Immature natural killer cell (primary cell): ENCODE measurements around the gene JUND. TPM values are rescaled to one million over a fixed set of nuclear protein-coding genes. Genes with fewer than 3 reads are reported as not detected.
A peak's percentile ranks its signal among the peaks of the same experiment; 100 is the strongest.

Experiments
- DNase-seq, 3 donors: peaks; one replicate each; pipeline ENCODE4 v3.0.0; 2022; ENCODE audit warnings: mixed read lengths in 1 of 3
- H3K27ac Mint-ChIP-seq, 6 donors: one replicate each; pipeline ENCODE4 v1.8.0; 2020; ENCODE audit warnings: mixed read lengths in 6 of 6, mild to moderate bottlenecking in 5 of 6, inconsistent platforms in 4 of 6, moderate library complexity in 3 of 6
- H3K27me3 Mint-ChIP-seq, 3 donors: one replicate each; pipeline ENCODE4 v1.8.0; 2020 to 2021; ENCODE audit warnings: low read depth in 3 of 3, mild to moderate bottlenecking in 3 of 3, mixed read lengths in 3 of 3, moderate library complexity in 3 of 3, inconsistent platforms in 1 of 3
- H3K36me3 Mint-ChIP-seq, 3 donors: one replicate each; pipeline ENCODE4 v1.8.0; 2020; ENCODE audit warnings: mixed read lengths in 3 of 3, inconsistent platforms in 2 of 3, mild to moderate bottlenecking in 2 of 3
- H3K4me1 Mint-ChIP-seq, 2 donors: one replicate each; pipeline ENCODE4 v1.8.0; 2020; ENCODE audit warnings: inconsistent platforms in 2 of 2, mild to moderate bottlenecking in 2 of 2, mixed read lengths in 2 of 2, moderate library complexity in 1 of 2
- H3K4me3 Mint-ChIP-seq, 5 donors: one replicate each; pipeline ENCODE4 v1.8.0; 2020; ENCODE audit warnings: mild to moderate bottlenecking in 5 of 5, mixed read lengths in 5 of 5, inconsistent platforms in 3 of 5, moderate library complexity in 3 of 5
- H3K9me3 Mint-ChIP-seq, 6 donors: one replicate each; pipeline ENCODE4 v1.8.0; 2020; ENCODE audit warnings: mild to moderate bottlenecking in 6 of 6, mixed read lengths in 6 of 6, inconsistent platforms in 4 of 6, moderate library complexity in 3 of 6
- polyA plus RNA-seq, 3 donors: library from polyadenylated mRNA; unstranded; fragments of 300-500 nt; fragmentation: Illumina TruSeq; gene quantifications; one replicate each; pipeline ENCODE4 v1.2.3, GENCODE V29; 2021

JUND gene
- polyA plus RNA-seq, 3 donors from 2014 or later, result 15.0 to 71.8 (median 54.7) TPM

DNA sequence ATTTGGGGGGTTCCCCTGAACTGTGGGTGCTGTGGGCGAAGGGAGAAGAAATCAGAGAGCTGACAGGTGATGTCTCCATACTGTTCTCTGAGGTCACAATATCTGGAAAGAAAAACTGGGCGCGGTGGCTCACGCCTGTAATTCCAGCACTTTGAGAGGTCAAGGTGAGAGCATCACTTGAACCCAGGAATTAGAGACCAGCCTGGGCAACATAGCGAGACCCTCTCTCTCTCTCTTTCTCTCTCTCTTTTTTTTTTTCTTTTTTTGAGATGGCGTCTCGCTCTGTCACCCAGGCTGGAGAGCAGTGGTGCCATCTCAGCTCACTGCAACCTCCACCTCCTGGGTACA lies 29.1 kb downstream of the JUND start:
- no peak for DNase-seq
- H3K4me3 Mint-ChIP-seq, result no peak overlapping the region
- no peaks in the 10 kb centered on the region for H3K9me3 Mint-ChIP-seq
- no peak overlapping the region for H3K27ac Mint-ChIP-seq
- H3K36me3 Mint-ChIP-seq, result no peaks in the 10 kb centered on the region
- H3K4me1 Mint-ChIP-seq, result peaks cover 0 to 2% of the 10 kb centered on the region in 2 donors
- peaks cover 3 to 12% (median 8%) of the 10 kb centered on the region in 3 donors for H3K27me3 Mint-ChIP-seq

DNA sequence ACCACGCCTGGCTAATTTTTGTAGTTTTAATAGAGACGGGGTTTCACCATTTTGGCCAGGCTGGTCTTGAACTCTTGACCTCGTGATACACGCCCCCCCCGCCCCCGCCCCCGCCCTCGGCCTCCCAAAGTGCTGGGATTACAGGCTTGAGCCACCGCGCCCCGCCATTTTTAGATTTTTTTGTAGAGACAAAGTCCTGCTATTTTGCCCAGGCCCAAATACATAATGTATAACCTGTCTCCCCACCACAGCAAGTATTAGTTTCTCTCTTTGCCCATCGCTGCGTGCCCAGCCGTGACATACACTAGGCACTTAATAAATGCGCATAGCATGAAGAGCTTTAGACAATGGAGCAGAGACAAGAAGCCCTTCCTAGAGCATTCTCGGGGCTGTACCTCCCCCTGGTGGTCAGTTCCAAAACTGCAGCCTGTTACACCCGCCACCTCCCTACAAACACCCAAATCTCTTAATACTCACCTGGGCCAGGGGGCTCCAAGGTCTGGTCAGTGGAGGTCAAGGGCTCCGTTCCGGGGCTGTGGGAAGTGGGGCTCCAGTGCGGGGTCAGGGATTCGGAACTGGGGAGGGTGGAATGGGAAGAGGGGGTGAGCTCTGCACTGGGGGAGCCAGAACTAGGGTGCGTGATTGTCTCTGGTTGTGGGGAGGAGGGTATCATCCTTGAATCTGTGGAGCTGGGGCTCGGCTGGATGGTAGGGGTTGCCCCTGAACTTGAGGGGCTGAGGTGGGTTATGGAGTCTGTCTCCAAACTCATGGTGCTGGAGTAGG lies 29.6 kb downstream of the JUND start:
- Mint-ChIP-seq H3K27me3 (peaks cover 3 to 12% (median 8%) of the 10 kb centered on the region in 3 donors), H3K4me3 (no peak overlapping the region), H3K4me1 (peaks cover 0 to 2% of the 10 kb centered on the region in 2 donors), H3K36me3 (no peaks in the 10 kb centered on the region), H3K27ac (peak overlapping the region in 1 of 6 donors; percentile 79), H3K9me3 (no peaks in the 10 kb centered on the region)
- peak; percentile 71 to 79 (median 76) for DNase-seq

DNA sequence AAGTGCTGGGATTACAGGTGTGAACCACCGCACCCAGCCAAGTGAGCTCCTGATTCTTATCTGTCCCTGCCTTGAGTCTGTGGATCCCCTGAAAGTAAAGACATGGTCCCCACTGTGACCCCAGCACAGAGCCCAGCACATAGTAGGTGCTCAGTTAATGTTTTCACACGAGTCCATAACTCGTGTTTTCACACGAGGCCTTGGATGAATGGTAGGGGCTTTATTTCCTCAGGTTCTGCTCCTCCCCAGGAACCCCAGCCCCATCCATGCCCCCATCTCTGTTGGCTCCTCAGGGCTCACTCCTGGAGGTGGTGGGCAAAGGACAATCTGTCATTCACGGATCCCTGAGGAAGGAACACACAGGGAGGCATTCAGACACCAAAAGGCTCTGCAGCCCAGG lies 31.6 kb downstream of the JUND start:
- H3K27me3 Mint-ChIP-seq, result peaks cover 3 to 12% (median 7%) of the 10 kb centered on the region in 3 donors
- H3K4me3 Mint-ChIP-seq, result no peak overlapping the region
- H3K36me3 Mint-ChIP-seq, result no peaks in the 10 kb centered on the region
- H3K9me3 Mint-ChIP-seq, result no peaks in the 10 kb centered on the region
- H3K4me1 Mint-ChIP-seq, result peaks cover 0 to 2% of the 10 kb centered on the region in 2 donors
- DNase-seq, result no peak
- H3K27ac Mint-ChIP-seq, result peak overlapping the region in 1 of 6 donors; percentile 40

DNA sequence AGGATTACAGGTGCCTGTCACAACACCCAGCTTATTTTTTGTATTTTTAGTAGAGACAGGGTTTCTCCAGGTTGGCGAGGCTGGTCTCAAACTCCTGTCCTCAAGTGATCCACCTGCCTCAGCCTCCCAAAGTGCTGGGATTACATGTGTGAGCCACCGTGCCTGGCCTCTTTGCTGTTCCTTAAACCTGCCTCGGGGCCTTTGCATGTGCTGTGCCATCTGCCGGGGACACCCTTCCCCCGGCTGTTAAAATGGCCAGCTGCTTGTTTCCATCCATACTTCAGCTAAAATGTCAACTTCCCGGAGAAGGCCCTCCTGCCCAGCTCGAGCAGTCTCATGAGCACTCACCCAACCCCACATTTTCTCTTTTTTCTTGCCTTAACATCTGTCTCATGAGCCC lies 36.1 kb downstream of the JUND start:
- Mint-ChIP-seq H3K27ac (no peak overlapping the region), H3K9me3 (no peaks in the 10 kb centered on the region), H3K36me3 (peaks cover 0 to 2% (median 0%) of the 10 kb centered on the region in 3 donors), H3K4me1 (no peaks in the 10 kb centered on the region), H3K4me3 (no peak overlapping the region), H3K27me3 (peaks cover 1 to 6% (median 4%) of the 10 kb centered on the region in 3 donors)
- DNase-seq, result no peak

DNA sequence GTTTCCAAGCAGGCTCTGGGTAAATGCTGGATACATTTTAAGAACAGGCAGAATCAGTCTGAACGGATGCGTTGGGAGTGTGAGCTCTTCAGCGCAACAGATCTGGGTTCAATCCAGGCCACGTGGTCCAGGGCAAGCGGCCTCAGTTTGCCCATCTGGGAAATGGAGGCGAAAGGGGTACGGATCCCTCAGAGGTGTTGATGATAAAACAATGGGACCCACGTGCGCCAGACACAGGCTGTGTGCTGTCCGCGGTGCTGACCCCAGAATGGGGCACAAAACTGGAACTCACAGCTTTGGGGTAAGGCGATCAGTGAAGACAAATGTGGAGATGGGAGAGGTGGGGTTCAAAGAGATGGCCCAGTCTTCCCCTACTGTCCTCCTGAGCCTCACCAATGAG lies 42.1 kb downstream of the JUND start:
- Mint-ChIP-seq H3K4me3 (no peak overlapping the region), H3K27me3 (peaks cover 2 to 11% (median 8%) of the 10 kb centered on the region in 3 donors), H3K27ac (no peak overlapping the region), H3K4me1 (no peaks in the 10 kb centered on the region), H3K36me3 (peaks cover 0 to 2% (median 0%) of the 10 kb centered on the region in 3 donors), H3K9me3 (peaks cover 0 to 2% (median 0%) of the 10 kb centered on the region in 6 donors)
- no peak for DNase-seq

DNA sequence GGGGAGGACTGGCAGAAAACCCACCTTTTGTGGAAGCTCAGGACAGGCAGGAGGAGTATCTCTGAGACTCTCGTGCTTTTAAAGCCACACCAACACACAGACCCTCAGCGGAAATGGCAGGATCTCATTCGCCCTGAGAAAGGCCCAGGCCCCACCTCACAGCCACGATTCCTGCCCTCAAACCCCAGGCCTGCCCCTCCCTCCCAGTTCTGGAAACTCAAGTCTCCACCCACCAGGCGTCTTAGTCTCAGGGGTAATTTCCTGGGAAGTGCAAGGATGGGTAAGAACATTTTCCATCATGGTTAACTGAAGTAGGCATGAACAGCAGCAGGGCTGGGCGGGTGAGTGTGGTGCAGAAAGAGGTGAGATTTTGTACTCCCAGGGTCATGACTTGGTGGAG lies 47.2 kb downstream of the JUND start:
- Mint-ChIP-seq H3K4me3 (no peak overlapping the region), H3K4me1 (peaks cover 6% of the 10 kb centered on the region in 2 donors), H3K36me3 (no peaks in the 10 kb centered on the region), H3K27ac (no peak overlapping the region), H3K27me3 (peaks cover 15 to 22% (median 19%) of the 10 kb centered on the region in 3 donors), H3K9me3 (peaks cover 0 to 7% (median under 1%) of the 10 kb centered on the region in 6 donors)
- DNase-seq, result no peak

DNA sequence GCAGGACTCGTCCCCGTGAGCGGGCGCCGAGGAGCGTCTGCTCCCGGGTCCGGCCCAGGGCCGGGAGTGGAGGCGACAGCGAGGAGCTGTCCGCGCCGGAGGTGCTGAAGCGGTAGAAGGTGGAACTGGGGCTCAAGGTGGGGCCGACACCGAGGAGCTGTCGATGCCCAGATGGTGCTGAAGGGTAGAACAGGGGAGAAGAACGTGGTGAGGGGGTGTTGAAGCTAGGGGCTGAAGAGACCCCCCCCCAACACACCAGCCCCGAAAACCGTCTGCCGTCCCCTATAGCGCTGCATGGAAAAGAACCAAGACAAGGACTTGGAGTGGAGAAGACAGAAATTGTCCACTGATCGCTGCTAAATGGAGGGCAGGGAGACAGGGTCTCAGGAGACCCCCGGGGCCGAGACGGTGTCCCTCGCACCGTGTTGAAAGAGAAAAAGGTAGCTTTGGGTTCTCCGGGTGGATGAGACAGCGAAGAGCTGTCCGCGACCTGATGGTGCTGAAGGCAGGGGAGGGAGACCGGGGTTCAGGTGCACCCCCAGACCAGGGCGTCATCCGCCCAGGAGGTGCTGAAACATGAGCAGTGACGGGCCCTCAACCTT lies 48.1 kb downstream of the JUND start:
- peak overlapping the region in 1 of 5 donors; percentile 27 for H3K4me3 Mint-ChIP-seq
- DNase-seq, result peak; percentile 49 to 59 (median 59)
- peaks cover 6% of the 10 kb centered on the region in 2 donors for H3K4me1 Mint-ChIP-seq
- no peaks in the 10 kb centered on the region for H3K36me3 Mint-ChIP-seq
- peaks cover 15 to 22% (median 19%) of the 10 kb centered on the region in 3 donors for H3K27me3 Mint-ChIP-seq
- no peak overlapping the region for H3K27ac Mint-ChIP-seq
- H3K9me3 Mint-ChIP-seq, result peaks cover 0 to 7% (median under 1%) of the 10 kb centered on the region in 6 donors

DNA sequence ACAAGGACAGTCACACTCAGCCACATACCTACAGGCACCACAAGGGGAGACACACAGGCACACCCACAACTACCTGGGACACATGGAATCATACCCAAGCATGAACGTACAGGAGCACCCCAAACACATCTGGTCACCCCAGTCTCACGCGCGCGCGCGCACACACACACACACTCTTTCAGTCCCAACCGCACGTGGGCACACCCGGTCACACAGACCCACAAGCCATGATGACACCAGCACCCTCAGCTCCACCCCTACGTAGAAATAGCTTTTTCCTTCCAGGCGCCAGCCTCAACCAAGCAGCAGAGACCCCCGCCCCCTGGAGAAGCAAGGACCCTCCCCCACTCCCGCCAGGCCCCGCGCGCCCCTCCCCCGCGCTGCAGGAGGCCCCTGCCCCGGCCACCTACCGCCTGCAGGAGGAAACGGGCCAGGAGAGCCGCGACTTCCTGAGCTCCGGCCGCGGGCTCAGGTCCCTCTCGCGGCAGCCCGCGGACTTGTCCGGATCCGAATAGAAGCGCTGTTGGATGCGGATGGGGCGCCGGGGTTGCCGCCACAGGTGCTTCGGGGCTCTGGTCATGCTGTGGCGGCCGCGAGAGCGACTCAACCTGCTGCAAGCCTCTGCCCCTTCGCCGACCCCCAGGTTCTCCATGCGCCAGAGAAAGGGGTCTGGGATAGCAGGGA lies 48.7 kb downstream of the JUND start:
- H3K9me3 Mint-ChIP-seq, result peaks cover 0 to 7% (median under 1%) of the 10 kb centered on the region in 6 donors
- H3K4me3 Mint-ChIP-seq, result peak overlapping the region in 1 of 5 donors; percentile 44
- H3K27ac Mint-ChIP-seq, result no peak overlapping the region
- peaks cover 6% of the 10 kb centered on the region in 2 donors for H3K4me1 Mint-ChIP-seq
- no peaks in the 10 kb centered on the region for H3K36me3 Mint-ChIP-seq
- no peak for DNase-seq
- H3K27me3 Mint-ChIP-seq, result peaks cover 15 to 23% (median 22%) of the 10 kb centered on the region in 3 donors

DNA sequence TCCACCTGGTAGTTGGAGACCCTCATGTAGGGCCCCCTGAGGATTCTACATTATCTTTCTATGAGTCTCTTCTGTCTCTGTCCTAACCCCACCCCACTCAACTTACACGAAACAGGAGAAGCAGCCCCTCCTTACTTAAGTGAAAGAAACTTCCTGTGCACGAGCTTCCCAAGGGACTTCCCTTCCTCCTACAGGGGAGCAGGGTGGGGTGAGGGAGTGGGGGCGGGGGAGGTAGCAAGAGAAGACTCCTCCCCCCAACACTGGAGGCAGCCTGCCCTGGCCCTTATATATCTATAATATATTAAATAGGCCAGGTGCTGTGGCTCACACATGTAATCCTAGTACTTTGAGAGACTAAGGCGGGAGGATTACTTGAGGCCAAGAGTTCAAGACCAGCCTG lies 49.6 kb downstream of the JUND start:
- H3K36me3 Mint-ChIP-seq, result no peaks in the 10 kb centered on the region
- peaks cover 0 to 7% (median under 1%) of the 10 kb centered on the region in 6 donors for H3K9me3 Mint-ChIP-seq
- H3K27me3 Mint-ChIP-seq, result peaks cover 19 to 27% (median 24%) of the 10 kb centered on the region in 3 donors
- H3K4me1 Mint-ChIP-seq, result peaks cover 6% of the 10 kb centered on the region in 2 donors
- no peak overlapping the region for H3K4me3 Mint-ChIP-seq
- no peak for DNase-seq
- H3K27ac Mint-ChIP-seq, result no peak overlapping the region

DNA sequence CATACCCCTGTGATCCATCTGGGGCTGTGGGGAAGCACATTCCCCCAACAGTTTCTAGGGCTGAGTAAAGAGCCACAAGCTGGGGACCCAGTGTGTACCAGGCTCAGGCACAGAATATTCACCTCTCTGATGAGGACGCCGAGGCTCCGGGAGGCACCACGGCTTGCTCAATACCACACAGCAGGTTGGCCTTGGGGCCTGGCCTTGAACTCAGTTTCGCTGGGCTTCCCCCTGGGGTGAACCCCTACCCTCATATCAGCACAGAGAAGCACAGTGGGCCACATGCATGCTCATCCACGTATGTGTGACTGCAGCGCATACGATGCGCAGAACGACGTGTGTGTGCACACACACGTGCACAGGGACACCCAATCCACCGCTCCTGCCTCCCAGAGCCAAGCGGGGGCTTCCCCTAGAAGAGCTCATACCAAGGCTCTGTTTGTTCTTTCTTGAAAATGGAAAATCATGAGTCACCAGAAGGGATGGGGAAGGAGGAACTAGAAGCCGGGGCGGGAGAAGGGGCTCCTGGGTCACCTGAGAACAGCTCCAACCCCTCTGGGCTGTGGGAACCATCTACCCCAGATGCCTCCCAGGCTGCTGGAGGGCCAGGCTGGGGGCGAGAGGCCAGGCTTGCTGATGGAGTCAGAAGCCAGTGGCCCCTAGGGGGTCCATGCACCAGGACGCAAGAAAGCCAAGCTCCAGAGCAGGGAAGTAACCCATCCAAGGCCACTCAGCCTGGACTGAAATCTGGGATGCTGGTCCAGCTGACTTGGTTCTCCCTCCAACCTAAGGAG lies 50.3 kb downstream of the JUND start:
- no peak for DNase-seq
- H3K27me3 Mint-ChIP-seq, result peaks cover 21 to 31% (median 24%) of the 10 kb centered on the region in 3 donors
- no peaks in the 10 kb centered on the region for H3K36me3 Mint-ChIP-seq
- H3K4me3 Mint-ChIP-seq, result no peak overlapping the region
- no peak overlapping the region for H3K27ac Mint-ChIP-seq
- peaks cover 6% of the 10 kb centered on the region in 2 donors for H3K4me1 Mint-ChIP-seq
- peaks cover 0 to 7% (median under 1%) of the 10 kb centered on the region in 6 donors for H3K9me3 Mint-ChIP-seq

DNA sequence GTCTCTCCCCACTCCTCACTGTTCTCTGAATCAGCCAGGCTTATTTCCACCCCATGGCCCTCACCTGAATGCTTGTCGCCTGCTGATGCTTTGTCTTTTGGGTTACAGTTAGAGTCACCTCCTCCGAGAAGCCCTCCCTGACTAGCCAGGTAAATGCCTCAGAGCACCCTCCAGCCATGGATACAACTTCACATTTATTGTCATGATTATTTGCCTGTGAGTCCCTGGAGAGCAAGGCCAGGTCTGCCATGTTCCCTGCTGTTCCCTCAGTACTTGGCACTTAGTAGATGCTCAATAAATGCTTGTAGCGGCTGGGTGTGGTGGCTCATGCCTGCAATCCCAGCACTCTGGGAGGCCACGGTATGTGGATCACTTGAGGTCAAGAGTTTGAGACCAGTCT lies 51.5 kb downstream of the JUND start:
- no peak overlapping the region for H3K27ac Mint-ChIP-seq

More for the DNA sequence above, 51.5 kb downstream of the JUND start:
- H3K36me3 Mint-ChIP-seq, result no peaks in the 10 kb centered on the region
- H3K4me1 Mint-ChIP-seq, result peaks cover 7 to 10% of the 10 kb centered on the region in 2 donors
- DNase-seq, result no peak
- no peak overlapping the region for H3K4me3 Mint-ChIP-seq
- peaks cover 18 to 31% (median 20%) of the 10 kb centered on the region in 3 donors for H3K27me3 Mint-ChIP-seq
- H3K9me3 Mint-ChIP-seq, result peaks cover 0 to 6% (median 0%) of the 10 kb centered on the region in 6 donors
